GM12874 (cell line): ENCODE results near the gene CTNNA3.
A peak's percentile ranks its signal among the peaks of the same experiment; 100 is the strongest.

Source experiments
- TF ChIP-seq, protein P1 (sequence below): IDR thresholded peaks from 2 replicates; pipeline ENCODE4 v1.5.1; 2011; ENCODE audit warnings: low read depth, mild to moderate bottlenecking, control low read depth, low read length, moderate library complexity; ENCODE audit not compliant: insufficient read depth

CTNNA3 gene

DNA sequence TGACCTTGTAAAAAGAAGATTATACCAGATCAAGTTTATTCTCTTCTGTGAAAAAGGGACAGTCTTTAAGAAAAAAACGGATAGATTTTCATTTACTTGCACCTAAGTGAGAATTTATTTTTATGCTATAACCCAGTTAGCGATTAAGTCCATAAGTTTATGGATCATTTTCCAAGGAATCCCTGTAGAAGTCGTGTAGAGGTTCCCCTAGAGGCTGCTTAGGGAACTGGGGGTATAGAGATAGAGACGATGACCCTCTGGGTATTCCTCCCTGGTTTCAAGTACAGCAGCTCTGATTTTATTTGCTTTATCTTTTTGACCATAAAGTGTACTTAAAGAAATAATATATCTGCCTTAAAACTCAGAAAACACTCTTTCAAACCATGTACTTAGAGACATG is 1418.5 kb downstream of the CTNNA3 start:
- TF ChIP-seq, protein P1, sequence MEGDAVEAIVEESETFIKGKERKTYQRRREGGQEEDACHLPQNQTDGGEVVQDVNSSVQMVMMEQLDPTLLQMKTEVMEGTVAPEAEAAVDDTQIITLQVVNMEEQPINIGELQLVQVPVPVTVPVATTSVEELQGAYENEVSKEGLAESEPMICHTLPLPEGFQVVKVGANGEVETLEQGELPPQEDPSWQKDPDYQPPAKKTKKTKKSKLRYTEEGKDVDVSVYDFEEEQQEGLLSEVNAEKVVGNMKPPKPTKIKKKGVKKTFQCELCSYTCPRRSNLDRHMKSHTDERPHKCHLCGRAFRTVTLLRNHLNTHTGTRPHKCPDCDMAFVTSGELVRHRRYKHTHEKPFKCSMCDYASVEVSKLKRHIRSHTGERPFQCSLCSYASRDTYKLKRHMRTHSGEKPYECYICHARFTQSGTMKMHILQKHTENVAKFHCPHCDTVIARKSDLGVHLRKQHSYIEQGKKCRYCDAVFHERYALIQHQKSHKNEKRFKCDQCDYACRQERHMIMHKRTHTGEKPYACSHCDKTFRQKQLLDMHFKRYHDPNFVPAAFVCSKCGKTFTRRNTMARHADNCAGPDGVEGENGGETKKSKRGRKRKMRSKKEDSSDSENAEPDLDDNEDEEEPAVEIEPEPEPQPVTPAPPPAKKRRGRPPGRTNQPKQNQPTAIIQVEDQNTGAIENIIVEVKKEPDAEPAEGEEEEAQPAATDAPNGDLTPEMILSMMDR, result peak; percentile 33; the same call in 1 of the 2 replicates

DNA sequence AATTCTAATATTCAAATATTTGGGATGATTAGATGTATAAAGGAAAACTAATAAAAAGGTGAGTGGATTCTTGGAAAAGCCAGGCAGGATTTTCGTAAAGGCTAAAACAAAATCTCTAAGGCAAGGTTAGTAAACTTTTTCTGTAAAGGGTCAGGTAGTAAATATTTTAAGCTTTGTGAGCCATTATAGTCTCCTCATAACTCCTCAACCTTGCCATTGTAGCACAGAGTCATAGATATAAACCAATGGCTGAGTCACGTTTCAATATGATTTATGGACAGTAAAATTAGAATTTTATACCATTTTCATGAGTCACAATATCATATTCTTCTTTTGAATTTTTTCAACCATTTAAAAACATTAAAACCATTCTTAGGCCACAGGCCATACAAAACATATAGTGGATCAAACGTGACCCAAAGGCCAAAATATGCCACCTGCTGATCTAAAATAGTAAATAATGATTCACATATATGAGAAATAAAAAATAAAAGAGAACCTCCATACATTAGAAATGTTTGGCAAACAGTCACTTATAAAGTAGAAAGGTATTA is 1422.0 kb downstream of the CTNNA3 start:
- TF ChIP-seq, protein P1, result no peak

DNA sequence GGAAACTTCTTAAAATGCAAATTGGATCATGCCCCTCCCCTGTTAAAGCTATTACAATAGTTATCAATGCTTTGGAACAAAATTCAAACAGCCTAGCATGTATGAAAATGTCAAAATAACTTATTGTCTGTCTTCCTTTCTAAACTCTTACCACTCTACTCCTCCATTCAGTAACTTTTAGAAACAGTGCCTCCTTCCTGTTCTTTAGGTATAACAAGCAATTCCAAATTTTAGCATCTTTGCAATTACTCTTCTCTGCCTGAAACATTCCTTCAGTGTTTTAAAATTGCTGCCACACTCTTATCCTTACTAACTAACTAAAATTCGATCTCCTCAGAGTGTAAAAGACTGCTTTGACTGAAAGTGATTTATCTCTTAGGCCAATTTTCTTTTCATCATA is 1430.6 kb downstream of the CTNNA3 start:
- TF ChIP-seq, protein P1, result no peak

DNA sequence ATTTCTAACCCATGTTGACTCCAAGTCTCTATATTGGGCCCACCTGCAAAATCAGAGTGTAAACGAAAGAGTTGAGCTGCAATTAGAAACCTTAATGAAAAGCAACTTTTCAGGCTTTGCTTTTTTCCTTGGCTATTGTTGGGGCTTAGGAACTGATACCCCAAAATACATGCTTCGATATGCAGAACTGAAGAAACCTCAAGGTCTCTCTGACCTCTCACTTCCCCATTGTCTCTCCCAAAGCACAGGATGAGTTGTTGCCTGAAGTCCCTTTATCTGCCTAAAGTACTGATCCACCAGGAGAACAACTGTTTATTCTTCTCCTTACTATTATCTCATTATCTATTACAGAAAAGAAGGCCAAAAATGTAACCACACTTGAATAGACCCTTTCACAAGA is 1436.2 kb downstream of the CTNNA3 start:
- TF ChIP-seq, protein P1, result no peak

DNA sequence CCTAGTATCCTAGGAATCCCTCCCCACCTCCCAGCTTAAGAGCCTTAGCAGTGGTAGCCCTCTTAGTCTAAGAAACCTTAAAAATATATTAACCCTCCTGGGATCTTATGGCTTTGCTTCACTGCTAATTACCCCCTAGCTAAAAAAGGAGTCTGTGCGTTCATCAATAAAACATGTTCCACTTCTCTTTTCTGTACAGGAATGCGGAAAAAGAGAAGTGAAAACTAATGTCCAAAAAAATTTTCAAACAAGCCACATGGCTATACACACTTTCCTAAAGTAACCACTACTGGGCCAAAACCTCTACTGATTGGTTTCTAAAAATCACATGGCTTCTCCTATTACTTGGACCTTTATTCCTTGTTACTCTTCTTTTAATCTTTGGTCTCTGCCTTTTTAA is 1437.3 kb downstream of the CTNNA3 start:
- TF ChIP-seq, protein P1, result no peak

DNA sequence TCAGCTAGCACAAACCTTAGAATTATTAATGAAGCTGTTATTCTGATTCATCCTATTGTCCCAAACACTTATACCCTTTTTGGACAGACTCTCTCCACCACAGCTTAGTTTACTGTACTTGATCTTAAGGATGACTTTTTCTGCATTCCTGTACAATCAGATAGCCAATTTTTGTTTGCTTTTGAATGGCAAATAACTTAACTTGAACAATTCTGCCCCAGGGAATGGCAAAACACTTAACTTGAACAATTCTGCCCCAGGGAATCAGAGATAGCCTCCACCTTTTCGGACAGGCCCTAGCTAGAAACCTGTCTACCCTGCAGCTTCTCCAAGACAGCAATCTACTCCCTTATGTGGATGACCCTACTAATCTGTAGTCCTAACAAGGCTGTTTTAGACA is 1438.2 kb downstream of the CTNNA3 start:
- TF ChIP-seq, protein P1, result no peak

DNA sequence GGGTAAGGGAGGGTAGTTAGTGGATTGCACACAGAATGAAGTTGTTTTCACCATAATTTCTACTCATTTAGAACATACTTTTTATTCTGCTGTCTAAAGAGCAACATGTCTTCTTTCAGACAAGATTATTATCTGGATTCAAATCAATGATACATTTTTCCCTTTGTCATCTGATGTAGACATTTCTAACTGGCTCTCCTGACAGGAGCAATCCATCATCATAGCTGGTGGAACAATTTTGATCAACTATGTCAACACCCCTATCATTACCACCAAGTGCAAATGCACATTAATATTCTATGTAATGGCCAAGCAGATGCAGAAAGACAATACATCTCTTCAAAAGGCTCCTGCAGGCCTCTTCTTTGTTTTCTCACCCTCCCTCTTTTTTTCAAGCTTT is 1443.0 kb downstream of the CTNNA3 start:
- TF ChIP-seq, protein P1, result no peak
